GM18519 (cell line): Measurements from ENCODE around the gene FXYD2.

Source experiments
- ATAC-seq: cut with Tn5 transposase; IDR thresholded peaks from one replicate; pipeline ENCODE4 v1.9.1; 2021; ENCODE audit warnings: mild to moderate bottlenecking, moderate library complexity; ENCODE audit not compliant: unreplicated experiment, low FRiP score

The FXYD2 gene

GRCh38 chr11:117859061-117859460 is 34.5 kb upstream of the FXYD2 start:
- no peak for ATAC-seq

DNA sequence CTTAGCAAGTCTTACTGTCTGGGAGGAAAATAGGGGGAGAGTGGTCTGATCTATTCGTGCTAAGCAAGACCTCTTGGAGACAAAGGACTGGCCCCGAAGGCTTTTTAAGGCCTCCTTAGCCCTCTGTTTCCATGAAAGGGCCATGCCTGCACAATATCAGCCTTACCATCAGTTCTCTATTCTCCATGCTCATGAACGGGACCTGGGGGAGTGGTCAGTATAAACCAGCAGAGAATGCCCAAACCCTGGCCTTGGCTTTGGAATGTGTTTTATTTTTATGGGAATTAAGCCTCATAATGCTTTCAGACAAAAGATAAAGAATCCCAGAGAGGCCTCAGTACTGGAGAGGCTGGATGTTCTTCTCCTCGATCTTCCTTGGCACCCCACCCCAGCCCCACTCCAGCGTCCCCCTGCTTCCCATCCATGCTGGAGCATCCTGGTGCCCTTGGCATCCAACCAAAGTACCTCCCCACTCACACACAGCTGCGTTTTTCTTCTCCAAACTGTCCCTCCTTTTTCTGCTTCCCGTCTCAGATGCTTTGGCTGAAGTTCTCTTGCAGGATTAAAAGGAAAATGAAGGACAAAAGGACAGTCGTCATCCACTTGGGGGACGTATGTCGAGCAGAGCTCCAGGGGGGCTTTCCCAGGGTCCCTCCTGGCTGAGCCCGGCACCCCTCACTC is 33.3 kb upstream of the FXYD2 start:
- no peak for ATAC-seq

GRCh38 chr11:117855912-117856651 is 31.5 kb upstream of the FXYD2 start:
- ATAC-seq: no peak

GRCh38 chr11:117855186-117855845 is 30.8 kb upstream of the FXYD2 start:
- ATAC-seq: no peak

DNA sequence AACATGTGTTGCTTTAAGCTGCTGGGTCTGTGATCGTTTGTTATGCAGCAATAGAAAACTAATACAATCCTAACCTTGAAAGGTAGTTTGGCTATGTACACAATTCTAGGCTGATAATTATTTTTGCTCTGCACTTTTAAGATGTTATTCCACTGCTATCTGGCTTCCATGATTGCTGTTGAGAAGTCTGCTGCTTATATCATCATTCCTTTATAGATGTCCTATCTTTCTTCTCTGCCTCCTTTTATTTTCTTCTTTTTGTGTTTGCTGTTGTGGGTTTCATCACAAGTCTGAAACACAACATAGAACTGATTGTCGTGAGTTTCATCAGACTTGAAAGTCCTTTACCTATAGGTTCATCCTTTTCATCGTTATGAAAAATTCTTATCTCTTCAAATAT is 27.8 kb upstream of the FXYD2 start:
- ATAC-seq: no peak

DNA sequence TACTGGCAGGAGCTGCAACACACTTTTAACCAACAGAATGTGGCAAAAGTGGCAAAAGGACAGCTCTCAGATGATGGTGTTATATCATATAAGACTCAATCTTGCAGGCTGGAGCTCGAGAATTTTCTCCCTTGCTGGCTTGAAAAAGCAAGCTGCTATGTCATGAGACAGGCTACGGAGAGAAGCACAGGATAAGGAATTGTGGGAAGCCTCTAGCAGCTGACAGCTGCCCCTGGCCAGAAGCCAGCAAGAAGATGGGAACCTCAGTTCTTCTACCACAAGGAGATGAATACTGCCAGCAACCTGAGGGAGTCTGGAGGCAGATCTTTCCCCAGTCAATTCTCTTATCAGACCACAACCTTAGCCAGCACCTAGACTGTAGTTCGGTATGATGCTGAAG is 27.3 kb upstream of the FXYD2 start:
- no peak for ATAC-seq

- ATAC-seq: no peak
Measured at GRCh38 chr11:117851106-117851505, 26.6 kb upstream of the FXYD2 start.

DNA sequence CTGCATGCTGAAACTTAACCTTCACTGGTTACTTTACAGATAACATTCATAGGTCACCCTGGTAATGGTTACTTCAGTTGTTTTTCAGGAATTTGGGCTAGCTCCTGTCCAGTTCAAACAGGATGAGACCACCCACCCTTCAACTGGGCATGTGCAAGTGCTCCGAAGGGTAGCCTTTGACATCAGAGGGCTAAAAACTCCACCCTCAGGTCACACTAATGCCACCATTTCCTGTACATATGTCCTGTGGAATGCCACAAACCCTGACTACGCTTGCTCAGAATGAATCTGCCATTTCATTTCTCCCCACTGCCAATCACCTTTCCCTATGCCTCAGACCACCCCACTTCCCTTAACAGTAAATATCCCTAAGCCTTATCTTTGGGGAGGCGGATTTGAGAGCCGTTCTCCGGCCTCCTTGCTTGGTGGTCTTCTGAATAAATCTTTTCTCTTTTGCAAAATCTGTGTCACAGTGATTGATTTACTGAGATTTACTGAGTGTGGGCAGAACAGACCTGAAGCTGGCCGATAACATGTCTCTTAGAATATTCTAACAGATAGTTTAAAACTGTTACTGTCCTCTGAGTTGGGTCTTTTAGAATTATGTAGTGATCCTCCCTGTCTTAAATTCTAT is 25.4 kb upstream of the FXYD2 start:
- ATAC-seq: no peak

GRCh38 chr11:117843666-117844484 is 19.3 kb upstream of the FXYD2 start:
- ATAC-seq: no peak

- no peak for ATAC-seq
Measured at GRCh38 chr11:117842131-117842941, 17.8 kb upstream of the FXYD2 start.

DNA sequence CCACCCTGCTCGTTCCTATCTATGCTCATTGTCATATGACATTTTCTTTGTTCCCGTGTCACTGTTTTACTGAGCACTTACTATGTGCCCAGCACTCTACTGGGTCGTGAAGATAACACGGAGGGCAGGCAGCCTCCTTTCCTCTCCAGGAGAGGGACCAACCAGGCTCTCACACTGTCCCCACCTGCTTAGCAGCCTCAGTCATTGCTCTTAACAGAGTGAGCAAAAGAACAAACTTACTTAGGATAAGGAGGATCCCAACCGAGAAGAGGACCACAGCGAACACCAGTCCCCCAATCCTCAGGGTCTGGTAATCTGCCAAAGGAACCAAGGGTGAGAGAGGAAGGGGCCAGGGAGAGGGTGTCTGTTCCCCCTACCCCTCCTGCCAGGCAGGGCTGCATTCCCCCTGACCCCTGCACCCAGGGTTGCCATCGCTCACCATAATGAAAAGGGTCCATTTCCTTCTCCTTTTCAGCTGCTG is 17.0 kb upstream of the FXYD2 start:
- ATAC-seq: no peak

DNA sequence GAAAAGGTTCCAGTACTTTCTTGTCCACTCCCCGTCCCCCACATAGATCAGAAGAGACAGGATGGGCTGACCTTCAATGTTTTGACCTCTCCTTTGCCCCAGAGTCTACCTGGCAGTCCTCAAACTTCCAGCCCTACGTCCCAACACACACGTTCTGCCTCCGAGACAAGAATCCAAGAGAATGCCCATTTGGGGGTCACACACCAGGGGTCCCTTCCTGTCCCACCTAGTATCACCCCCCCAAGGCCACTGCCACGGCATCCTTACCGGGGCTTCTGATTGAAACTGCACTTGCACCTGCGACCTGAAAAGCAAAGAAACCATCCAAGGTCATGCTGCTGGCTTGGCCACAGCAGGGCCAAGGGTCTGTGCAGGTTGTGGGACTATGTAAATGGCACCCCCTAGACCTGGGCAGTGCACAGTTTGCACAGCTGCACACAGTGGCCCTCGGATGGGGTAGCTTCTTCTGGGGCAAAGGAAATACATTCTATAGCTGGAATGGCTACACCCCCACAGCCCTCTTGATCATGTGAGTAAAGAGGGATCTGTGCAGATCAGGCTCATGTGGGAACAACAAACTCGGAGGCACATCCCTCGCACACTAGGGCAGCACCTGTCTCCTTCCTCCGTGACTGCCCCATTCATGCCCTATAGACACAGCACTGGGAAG is 16.5 kb upstream of the FXYD2 start:
- no peak for ATAC-seq

DNA sequence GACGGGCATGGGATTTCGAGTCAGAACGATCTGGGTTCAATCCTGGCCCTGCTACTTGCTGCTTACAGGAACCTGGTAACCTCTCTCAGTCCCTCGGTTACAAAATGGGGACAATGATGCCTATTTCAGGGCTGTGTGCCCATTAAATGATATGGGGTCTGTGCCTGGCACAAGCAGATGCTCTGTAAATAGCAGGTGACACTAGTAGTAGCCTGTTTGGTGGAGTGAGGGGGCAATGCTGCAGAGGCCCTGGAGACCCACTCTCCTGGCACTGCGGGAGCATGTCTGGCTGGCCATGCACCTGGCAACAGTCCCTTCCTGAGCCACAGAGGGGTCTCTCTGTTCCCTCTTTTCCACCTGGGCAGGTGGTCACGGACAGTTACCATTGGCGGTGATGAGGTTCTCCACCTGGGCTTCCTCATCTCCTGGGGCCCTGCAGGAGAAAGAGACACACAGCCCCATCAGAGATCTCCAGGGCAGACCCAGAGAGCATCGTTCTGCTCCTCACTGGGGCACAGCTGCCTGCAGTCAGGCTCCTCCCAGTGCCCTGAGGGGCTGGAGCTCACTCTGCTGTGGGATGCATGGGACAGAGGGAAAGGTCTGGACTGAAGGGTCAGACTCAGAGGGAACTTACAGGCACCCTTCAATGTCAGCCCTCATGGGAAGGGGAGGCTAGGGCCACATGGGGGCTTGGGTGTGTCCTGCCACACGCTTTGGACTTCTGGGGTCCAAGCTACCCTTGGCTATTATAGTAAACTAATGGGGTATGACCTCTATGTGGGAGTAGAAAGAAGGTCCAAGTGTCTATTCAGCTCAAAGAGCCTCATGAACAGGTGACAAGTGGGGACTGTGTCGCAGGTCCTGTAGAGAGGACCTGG is 15.6 kb upstream of the FXYD2 start:
- ATAC-seq: no peak

DNA sequence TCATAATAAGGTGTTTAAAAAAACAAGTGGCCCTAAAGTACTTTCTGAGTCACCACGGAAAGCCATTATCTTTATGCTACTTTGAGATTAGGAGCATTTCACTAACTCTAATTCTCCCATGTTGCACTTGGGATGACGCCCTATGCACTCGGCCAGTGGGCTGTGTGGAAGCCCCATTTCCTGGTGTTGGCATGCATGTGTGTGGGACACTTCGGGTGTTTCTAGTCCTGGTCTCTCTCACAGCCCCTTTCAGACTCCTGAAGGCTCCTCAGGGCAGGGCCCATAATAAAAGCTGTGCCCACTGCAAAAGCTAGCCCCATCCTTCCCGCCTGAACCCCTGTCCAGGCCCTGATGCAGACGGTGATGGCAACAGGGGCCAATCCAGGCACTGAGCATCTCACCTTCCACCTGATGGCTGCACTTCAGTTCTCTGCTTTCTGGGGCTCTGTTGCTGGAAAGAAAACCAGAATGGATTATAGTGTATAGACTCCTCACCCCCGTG is 14.9 kb upstream of the FXYD2 start:
- no peak for ATAC-seq

DNA sequence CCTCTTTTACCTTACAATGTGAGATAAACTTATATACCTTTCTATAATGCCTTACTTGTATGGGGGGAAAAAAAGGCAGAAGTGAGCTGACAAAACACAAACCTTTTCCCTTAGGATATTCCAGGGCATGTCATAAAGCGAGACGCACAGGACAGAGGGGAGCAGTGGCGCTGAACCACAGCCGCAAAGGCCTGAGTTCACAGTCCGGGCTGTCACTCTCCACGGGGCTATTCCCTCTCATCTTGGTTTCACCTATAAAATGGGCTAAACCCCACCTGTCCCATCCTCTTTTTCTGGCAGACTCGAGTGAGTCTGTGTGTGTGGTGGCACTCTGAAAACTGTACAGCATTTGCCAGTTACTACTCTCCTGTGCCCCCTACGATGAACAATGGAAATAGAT is 14.4 kb upstream of the FXYD2 start:
- ATAC-seq: no peak

DNA sequence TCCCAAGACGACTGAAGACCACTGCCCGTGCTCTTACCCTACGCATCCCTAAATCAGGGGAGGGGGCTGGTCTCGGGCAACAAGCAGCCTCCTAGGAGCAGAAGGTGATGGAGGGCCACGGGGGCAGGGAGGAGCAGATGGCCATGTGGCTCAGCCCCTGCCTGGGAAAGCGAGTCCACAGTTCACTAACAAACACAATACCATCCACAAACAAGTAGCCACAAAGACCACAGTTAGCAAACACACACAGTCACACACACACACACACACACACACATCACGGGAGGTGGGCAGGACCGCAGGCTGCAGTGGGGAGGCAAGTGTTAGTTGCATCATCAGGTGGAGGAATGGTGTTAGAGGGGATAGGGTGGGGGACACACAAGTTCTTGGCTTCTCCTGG is 13.2 kb upstream of the FXYD2 start:
- ATAC-seq: no peak

- ATAC-seq: no peak
Measured at GRCh38 chr11:117837070-117837776, 12.7 kb upstream of the FXYD2 start.
